HG03066 (cell line): ENCODE measurements around the gene SFXN1.
A peak's percentile ranks its signal among the peaks of the same experiment; 100 is the strongest.
"Not testable (repeated sequence)": the region's sequence is repeated elsewhere in the genome, so short reads cannot be mapped to it uniquely, and the experiment has no call there.

Experiments
- ATAC-seq: cut with Tn5 transposase; IDR thresholded peaks from one replicate; pipeline ENCODE4 v1.9.1; 2021; ENCODE audit warnings: low read depth; ENCODE audit not compliant: unreplicated experiment

Gene SFXN1

GRCh38 chr5:175493260-175493659 is 14.9 kb downstream of the SFXN1 start:
- no peak for ATAC-seq

- ATAC-seq, result no peak
Measured at GRCh38 chr5:175493726-175494125, 15.4 kb downstream of the SFXN1 start.

- ATAC-seq, result no peak
Measured at GRCh38 chr5:175494264-175495183, 16.2 kb downstream of the SFXN1 start.

- ATAC-seq, result no peak
Measured at GRCh38 chr5:175501759-175502158, 23.4 kb downstream of the SFXN1 start.

DNA sequence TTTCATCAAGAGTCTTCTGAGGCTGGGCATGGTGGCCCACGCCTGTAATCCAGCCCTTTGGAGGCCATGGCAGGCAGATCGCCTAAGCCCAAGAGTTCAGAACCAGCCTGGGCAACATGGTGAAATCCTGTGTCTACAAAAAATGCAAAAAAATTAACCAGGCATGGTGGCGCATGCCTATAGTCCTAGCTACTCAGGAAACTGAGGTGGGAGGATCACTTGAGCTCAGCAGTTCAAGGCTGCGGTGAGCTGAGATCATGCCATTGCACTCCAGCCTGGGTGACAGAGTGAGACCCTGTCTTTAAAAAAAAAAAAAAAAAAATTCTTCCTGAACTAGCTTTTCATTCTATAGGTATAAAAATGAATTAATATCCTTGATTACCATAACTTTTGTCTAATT is 29.3 kb downstream of the SFXN1 start:
- not testable (repeated sequence) for ATAC-seq

- no peak for ATAC-seq
Measured at GRCh38 chr5:175508896-175509295, 30.5 kb downstream of the SFXN1 start.

DNA sequence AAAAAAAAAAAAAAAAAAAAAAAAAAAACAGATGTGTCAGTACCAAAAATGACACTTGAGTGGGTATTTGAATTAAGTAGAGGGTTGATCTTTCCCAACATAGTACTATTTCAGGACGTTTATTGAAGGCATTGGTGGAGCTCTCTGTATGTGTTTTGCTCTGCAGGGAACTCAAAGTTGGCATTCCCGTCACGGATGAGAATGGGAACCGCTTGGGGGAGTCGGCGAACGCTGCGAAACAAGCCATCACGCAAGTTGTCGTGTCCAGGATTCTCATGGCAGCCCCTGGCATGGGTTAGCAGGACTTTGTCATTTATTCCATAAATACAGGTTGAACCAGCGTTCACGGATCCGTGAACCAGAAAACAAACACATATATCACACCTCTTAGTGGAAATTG is 34.9 kb downstream of the SFXN1 start:
- no peak for ATAC-seq

DNA sequence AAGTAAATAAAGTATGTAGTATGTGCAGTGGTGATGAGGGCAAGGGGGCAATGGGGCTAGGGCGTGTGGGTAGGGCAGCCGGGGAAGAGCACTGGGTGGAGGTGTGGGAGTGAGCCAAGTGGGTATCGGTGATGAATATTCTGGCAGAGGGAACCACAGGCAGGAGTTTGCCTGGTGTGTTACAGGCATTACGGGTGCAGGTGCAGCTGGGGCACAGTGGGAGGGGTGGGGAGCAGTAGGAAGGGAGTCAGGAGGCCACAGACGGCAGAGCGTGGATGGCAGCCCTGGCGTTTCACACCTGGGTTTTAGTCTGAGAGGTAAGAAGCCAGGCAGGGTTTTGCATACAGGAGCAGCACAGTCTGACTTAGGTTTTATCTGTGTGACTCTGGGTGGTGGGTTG is 35.4 kb downstream of the SFXN1 start:
- no peak for ATAC-seq

GRCh38 chr5:175516933-175517823 is 38.8 kb downstream of the SFXN1 start:
- ATAC-seq, result no peak

GRCh38 chr5:175517824-175518450 is 39.6 kb downstream of the SFXN1 start:
- ATAC-seq, result no peak

DNA sequence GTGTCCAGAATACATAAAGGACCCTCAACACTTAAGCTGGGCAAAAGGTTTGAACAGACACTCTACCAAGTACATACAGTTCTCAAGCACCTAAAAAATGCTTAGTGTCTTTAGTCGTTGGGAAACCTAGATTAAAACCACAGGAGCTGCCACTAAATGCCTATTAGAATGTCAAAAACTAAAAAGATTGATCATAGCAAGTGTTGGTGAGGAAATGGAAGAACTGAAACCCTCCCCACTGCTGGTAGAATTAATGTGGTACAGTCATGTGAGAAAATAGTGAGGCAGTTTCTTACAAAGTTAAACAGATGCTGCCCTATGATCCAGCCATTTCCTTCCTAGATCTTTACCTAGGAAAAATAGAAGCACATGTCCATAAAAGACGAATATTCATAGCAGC is 40.6 kb downstream of the SFXN1 start:
- no peak for ATAC-seq

DNA sequence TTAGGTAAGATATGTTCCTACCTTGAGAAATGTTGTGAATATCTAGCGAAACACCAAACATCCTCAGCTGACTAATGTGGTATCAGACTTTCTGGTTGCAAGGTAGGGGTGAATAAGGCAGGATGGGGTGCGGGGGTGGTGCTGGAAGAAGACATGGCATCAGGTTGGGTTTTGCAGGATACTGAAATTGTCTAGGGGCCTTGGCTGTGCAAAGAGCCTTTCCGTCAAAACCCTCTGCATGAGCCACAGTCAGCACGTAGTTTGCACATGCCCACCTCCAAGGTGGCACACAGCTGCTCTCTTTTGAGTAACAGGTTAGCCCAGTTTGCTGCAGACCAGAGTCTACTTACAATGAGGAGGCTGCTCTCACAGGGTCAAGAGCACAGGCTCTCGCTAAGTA is 42.0 kb downstream of the SFXN1 start:
- ATAC-seq, result no peak

- ATAC-seq, result no peak
Measured at GRCh38 chr5:175520873-175521272, 42.5 kb downstream of the SFXN1 start.

- ATAC-seq, result no peak
Measured at GRCh38 chr5:175521313-175521833, 43.0 kb downstream of the SFXN1 start.

DNA sequence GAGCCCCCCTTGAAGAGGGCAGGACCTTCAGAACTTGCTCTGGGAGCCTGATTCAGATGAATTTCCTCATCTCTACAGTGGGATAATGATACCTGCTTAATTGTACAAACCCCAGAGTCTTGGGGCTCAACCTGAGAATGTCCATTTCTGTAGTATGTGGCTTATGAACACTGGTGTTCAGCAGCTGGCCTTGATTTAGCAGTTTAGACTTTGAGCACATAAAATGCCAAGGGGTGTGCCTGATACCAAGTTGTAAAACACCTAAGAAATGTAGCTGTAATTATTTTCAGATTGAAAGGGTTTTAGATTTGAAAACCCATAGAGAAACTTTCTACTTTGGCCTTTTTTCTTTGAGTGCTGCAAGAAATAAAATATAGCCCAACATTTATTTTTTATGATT is 44.9 kb downstream of the SFXN1 start:
- no peak for ATAC-seq

GRCh38 chr5:175524211-175524610 is 45.9 kb downstream of the SFXN1 start:
- no peak for ATAC-seq

DNA sequence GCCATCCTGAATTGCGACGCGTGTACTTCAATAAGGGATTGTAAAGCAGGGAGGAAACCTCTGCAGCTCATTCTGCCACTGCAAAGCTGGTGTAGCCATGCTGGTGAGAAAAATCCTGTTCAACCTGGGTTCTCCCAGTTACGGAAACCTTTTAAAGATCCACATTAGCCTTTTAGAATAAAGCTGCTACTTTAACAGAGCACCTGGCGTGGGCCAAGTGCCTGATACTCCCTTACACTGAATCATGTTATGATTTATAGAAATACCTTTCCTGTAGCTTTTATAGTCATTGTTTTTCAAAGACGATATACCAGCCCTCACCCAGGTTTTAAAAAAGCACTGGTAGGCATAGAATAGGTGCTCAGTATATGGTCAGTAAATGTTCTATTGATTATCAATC is 48.3 kb downstream of the SFXN1 start:
- no peak for ATAC-seq

DNA sequence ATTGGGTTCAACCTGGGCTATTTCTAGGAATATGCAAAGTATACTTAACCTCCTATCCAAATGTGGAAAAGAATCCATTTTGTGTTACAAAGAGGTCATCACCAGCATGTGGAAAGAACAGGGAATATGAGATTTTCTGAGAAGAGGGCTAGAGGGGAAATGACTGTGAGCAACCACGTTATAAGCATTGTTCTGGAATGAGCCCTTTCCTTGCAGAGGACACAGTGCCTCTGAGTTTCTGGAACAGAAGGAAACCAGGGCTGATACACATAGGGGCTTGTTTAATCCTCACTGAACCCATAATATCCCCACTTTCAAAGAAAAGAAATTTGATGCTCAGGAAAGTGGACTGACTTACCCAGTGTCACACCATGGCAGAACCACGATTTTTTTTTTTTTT is 53.0 kb downstream of the SFXN1 start:
- no peak for ATAC-seq

DNA sequence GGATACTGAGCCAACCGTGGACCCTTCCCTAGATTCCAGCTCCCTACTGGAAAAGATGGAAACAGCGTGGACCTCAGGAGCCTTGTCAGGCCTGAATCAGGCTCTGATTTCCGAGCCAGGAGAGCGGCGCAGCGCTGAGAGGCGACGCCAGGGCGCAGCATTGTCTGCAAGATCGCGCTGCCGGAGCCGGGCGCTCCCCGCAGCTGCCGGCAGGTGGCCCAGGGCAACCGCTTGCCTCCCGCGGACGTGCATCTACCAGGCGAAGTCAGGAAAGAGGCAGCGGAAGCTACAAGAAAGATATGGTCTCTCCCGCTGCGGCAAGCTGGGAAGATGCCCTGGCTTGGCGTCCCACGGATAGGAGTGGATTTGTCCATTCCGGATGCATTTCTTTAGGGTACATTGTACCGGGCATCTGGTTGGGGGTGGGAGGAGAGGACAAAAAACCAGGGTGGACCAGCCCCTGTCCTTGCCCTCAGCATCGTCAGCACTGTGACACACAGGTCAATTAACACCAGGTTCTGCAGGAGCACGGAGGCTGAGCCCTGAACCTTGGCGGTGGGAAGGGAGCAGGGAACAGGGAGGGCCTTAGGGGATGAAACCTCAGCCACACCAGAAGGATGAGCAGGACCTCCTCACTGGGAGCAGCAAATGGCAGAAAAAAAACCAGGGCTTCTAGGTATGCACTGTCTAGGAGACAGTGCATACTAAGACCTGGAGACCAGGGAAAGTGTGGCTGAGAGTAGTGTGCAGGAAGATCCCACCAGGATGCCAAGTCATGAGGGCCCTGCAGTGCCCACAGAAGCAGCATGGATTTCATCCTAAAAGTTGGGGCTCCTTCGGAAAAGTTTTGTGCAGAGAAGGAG is 55.9 kb downstream of the SFXN1 start:
- ATAC-seq, result peak; percentile 93

DNA sequence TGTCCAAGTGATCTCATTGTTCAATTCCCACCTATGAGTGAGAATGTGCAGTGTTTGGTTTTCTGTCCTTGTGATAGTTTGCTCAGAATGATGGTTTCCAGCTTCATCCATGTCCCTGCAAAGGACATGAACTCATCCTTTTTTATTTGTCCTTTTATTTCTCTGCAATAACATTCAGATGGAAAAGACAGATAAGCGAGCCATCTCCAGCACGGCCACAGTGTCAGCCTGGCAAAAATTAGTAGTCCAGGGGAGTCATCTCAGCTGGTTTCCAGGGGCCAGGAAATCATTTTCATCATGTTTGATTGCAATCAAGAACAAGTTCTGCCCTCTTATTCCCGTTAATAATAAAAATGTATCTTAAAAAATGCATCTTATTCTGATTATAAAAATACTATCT is 57.0 kb downstream of the SFXN1 start:
- not testable (repeated sequence) for ATAC-seq
